Activated T-cell treated with anti-CD3 and anti-CD28 coated beads, Interleukin-2, amount 50 U/mL, for 72 hours (primary cell): ENCODE data around the gene NMT1. TPM values are rescaled to one million over a fixed set of nuclear protein-coding genes. Genes with fewer than 3 reads are reported as not detected.

Source experiments
- ATAC-seq, 2 donors: fragments of 150-1000 bp; cut with Tn5 transposase; replicated peaks in 1 of 2; 2 replicates each; pipeline ENCODE4 v1.10.0; 2021; ENCODE audit warnings: moderate library complexity in 2 of 2, mild to moderate bottlenecking in 1 of 2
- DNase-seq, 2 donors: peaks; one replicate each; pipeline ENCODE4 v3.0.0; 2021 to 2022; ENCODE audit warnings: mixed read lengths in 1 of 2
- H3K27ac Mint-ChIP-seq: one replicate; pipeline ENCODE4 v1.8.0; 2022; ENCODE audit warnings: mild to moderate bottlenecking, moderate library complexity, mixed read lengths
- H3K27me3 Mint-ChIP-seq: one replicate; pipeline ENCODE4 v1.8.0; 2022; ENCODE audit warnings: low read depth, mixed read lengths
- H3K36me3 Mint-ChIP-seq, 2 donors: one replicate each; pipeline ENCODE4 v1.8.0; 2022; ENCODE audit warnings: mixed read lengths in 2 of 2, mild to moderate bottlenecking in 1 of 2; ENCODE audit not compliant: insufficient read depth in 2 of 2
- H3K4me1 Mint-ChIP-seq: one replicate; pipeline ENCODE4 v1.8.0; 2022; ENCODE audit warnings: low read depth, mixed read lengths
- H3K4me3 Mint-ChIP-seq, 2 donors: one replicate each; pipeline ENCODE4 v1.8.0; 2022; ENCODE audit warnings: mild to moderate bottlenecking in 2 of 2, mixed read lengths in 2 of 2, moderate library complexity in 2 of 2
- H3K9me3 Mint-ChIP-seq, 2 donors: one replicate each; pipeline ENCODE4 v1.8.0; 2022; ENCODE audit warnings: mixed read lengths in 2 of 2
- total RNA-seq, 2 donors: library from RNA; stranded (reverse); gene quantifications; one replicate each; pipeline ENCODE4 v1.2.3, GENCODE V29; 2022

Gene NMT1
- 100 to 1,000 TPM; 130 to 145 TPM for total RNA-seq

GRCh38 chr17:45060797-45061605 lies at the start of gene NMT1:
Gene NMT1, plus strand, starts transcription at chr17:45061317. Its CDS starts 13 bp downstream, at chr17:45061330.
- H3K27ac Mint-ChIP-seq = peak within 1 kb of the TSS; percentile 98
- peak within 1 kb of the TSS; percentile 75 to 92 for H3K4me3 Mint-ChIP-seq
- ATAC-seq (peak; percentile 91), DNase-seq (peak; percentile 94 to 97)
- peaks cover 5 to 11% of the 10 kb centered on the region in 2 donors for H3K36me3 Mint-ChIP-seq
- H3K9me3 Mint-ChIP-seq = no peaks in the 10 kb centered on the region
- H3K27me3 Mint-ChIP-seq = no peaks in the 10 kb centered on the region
- H3K4me1 Mint-ChIP-seq = peaks cover 64% of the 10 kb centered on the region

GRCh38 chr17:45011767-45012166 lies 49.4 kb upstream of the NMT1 start:
- no peak for DNase-seq
- H3K27ac Mint-ChIP-seq = no peak overlapping the region
- no peak overlapping the region for H3K4me3 Mint-ChIP-seq
- no peaks in the 10 kb centered on the region for H3K4me1 Mint-ChIP-seq
- no peaks in the 10 kb centered on the region for H3K9me3 Mint-ChIP-seq
- H3K36me3 Mint-ChIP-seq = no peaks in the 10 kb centered on the region
- ATAC-seq = no peak
- peaks cover 15% of the 10 kb centered on the region for H3K27me3 Mint-ChIP-seq

- ATAC-seq (no peak), DNase-seq (no peak)
- no peak overlapping the region for H3K4me3 Mint-ChIP-seq
- H3K27ac Mint-ChIP-seq = no peak overlapping the region
- H3K9me3 Mint-ChIP-seq = no peaks in the 10 kb centered on the region
- peaks cover 14% of the 10 kb centered on the region for H3K27me3 Mint-ChIP-seq
- H3K4me1 Mint-ChIP-seq = peaks cover 1% of the 10 kb centered on the region
- no peaks in the 10 kb centered on the region for H3K36me3 Mint-ChIP-seq
Measured at GRCh38 chr17:45013021-45013997, 47.8 kb upstream of the NMT1 start.

- ATAC-seq (no peak), DNase-seq (no peak)
- H3K4me1 Mint-ChIP-seq = peaks cover 19% of the 10 kb centered on the region
- no peak overlapping the region for H3K27ac Mint-ChIP-seq
- peaks cover 0 to 2% of the 10 kb centered on the region in 2 donors for H3K36me3 Mint-ChIP-seq
- no peak overlapping the region for H3K4me3 Mint-ChIP-seq
- H3K27me3 Mint-ChIP-seq = peaks cover 41% of the 10 kb centered on the region
- H3K9me3 Mint-ChIP-seq = no peaks in the 10 kb centered on the region
Measured at GRCh38 chr17:45016237-45016636, 44.9 kb upstream of the NMT1 start.

GRCh38 chr17:45016823-45017222 lies 44.3 kb upstream of the NMT1 start:
- H3K9me3 Mint-ChIP-seq = no peaks in the 10 kb centered on the region
- H3K4me3 Mint-ChIP-seq = no peak overlapping the region
- ATAC-seq (no peak), DNase-seq (no peak)
- H3K27ac Mint-ChIP-seq = no peak overlapping the region
- H3K4me1 Mint-ChIP-seq = peaks cover 23% of the 10 kb centered on the region
- peaks cover 44% of the 10 kb centered on the region for H3K27me3 Mint-ChIP-seq
- peaks cover 0 to 2% of the 10 kb centered on the region in 2 donors for H3K36me3 Mint-ChIP-seq

- DNase-seq (no peak), ATAC-seq (no peak)
- H3K36me3 Mint-ChIP-seq = peaks cover 0 to 2% of the 10 kb centered on the region in 2 donors
- H3K27ac Mint-ChIP-seq = no peak overlapping the region
- peaks cover 23% of the 10 kb centered on the region for H3K4me1 Mint-ChIP-seq
- peaks cover 44% of the 10 kb centered on the region for H3K27me3 Mint-ChIP-seq
- peak overlapping the region; percentile 96 to 99 for H3K4me3 Mint-ChIP-seq
- no peaks in the 10 kb centered on the region for H3K9me3 Mint-ChIP-seq
Measured at GRCh38 chr17:45018514-45018847, 42.6 kb upstream of the NMT1 start.

- peak overlapping the region; percentile 57 for H3K27ac Mint-ChIP-seq
- H3K36me3 Mint-ChIP-seq = peaks cover 0 to 2% of the 10 kb centered on the region in 2 donors
Measured at GRCh38 chr17:45018848-45019711, 42.0 kb upstream of the NMT1 start.

GRCh38 chr17:45020354-45021138 lies 40.6 kb upstream of the NMT1 start:
- Mint-ChIP-seq H3K27me3 (peaks cover 44% of the 10 kb centered on the region), H3K36me3 (peaks cover 0 to 2% of the 10 kb centered on the region in 2 donors), H3K9me3 (no peaks in the 10 kb centered on the region), H3K4me3 (peak overlapping the region in 1 of 2 donors; percentile 99), H3K4me1 (peaks cover 23% of the 10 kb centered on the region), H3K27ac (no peak overlapping the region)
- DNase-seq (no peak), ATAC-seq (no peak)

More at GRCh38 chr17:45018848-45019711, 42.0 kb upstream of the NMT1 start:
- H3K9me3 Mint-ChIP-seq = no peaks in the 10 kb centered on the region
- H3K4me3 Mint-ChIP-seq = peak overlapping the region; percentile 96 to 99
- peaks cover 23% of the 10 kb centered on the region for H3K4me1 Mint-ChIP-seq
- peaks cover 44% of the 10 kb centered on the region for H3K27me3 Mint-ChIP-seq
- ATAC-seq (peak; percentile 72 to 79), DNase-seq (peak; percentile 56 to 72)

- DNase-seq (peak; percentile 71 to 83), ATAC-seq (peak; percentile 74 to 75)
- Mint-ChIP-seq H3K4me1 (peaks cover 23% of the 10 kb centered on the region), H3K9me3 (no peaks in the 10 kb centered on the region), H3K27me3 (peaks cover 37% of the 10 kb centered on the region), H3K27ac (no peak overlapping the region), H3K4me3 (peak overlapping the region; percentile 37 to 72), H3K36me3 (peaks cover 0 to 2% of the 10 kb centered on the region in 2 donors)
Measured at GRCh38 chr17:45021607-45022287, 39.4 kb upstream of the NMT1 start.

- Mint-ChIP-seq H3K4me3 (no peak overlapping the region), H3K27ac (no peak overlapping the region), H3K4me1 (peaks cover 23% of the 10 kb centered on the region), H3K27me3 (peaks cover 35% of the 10 kb centered on the region), H3K9me3 (no peaks in the 10 kb centered on the region), H3K36me3 (peaks cover 0 to 2% of the 10 kb centered on the region in 2 donors)
- no peak for ATAC-seq
- DNase-seq = no peak
Measured at GRCh38 chr17:45022288-45022648, 38.8 kb upstream of the NMT1 start.

- H3K27me3 Mint-ChIP-seq = peaks cover 35% of the 10 kb centered on the region
- no peaks in the 10 kb centered on the region for H3K9me3 Mint-ChIP-seq
- no peak for DNase-seq
- H3K36me3 Mint-ChIP-seq = peaks cover 0 to 2% of the 10 kb centered on the region in 2 donors
- peaks cover 23% of the 10 kb centered on the region for H3K4me1 Mint-ChIP-seq
- no peak overlapping the region for H3K27ac Mint-ChIP-seq
- no peak for ATAC-seq
- peak overlapping the region in 1 of 2 donors; percentile 12 for H3K4me3 Mint-ChIP-seq
Measured at GRCh38 chr17:45022655-45023339, 38.3 kb upstream of the NMT1 start.
